GM19397 (cell line): ENCODE measurements around the gene SPRR1B.
"Not testable (repeated sequence)": the region's sequence is repeated elsewhere in the genome, so short reads cannot be mapped to it uniquely, and the experiment has no call there.

ENCODE experiments used
- ATAC-seq: cut with Tn5 transposase; IDR thresholded peaks from one replicate; pipeline ENCODE4 v1.9.1; 2021; ENCODE audit warnings: mild to moderate bottlenecking, moderate library complexity; ENCODE audit not compliant: unreplicated experiment

SPRR1B gene

GRCh38 chr1:153035211-153035610 is 4.2 kb downstream of the SPRR1B start:
- ATAC-seq = no peak

GRCh38 chr1:153040950-153041631 is 10.1 kb downstream of the SPRR1B start, which contains the start of gene SPRR2D:
TSS of gene SPRR2D (minus strand) at chr1:153041120. CDS start at chr1:153040346, 774 bp downstream.
- no peak for ATAC-seq

- no peak for ATAC-seq
Measured at GRCh38 chr1:153049211-153049610, 18.2 kb downstream of the SPRR1B start.

- not testable (repeated sequence) for ATAC-seq
Measured at GRCh38 chr1:153056111-153056510, 25.1 kb downstream of the SPRR1B start.

GRCh38 chr1:153057375-153057774 is 26.4 kb downstream of the SPRR1B start, which contains the start of gene SPRR2A:
TSS of gene SPRR2A (minus strand) at chr1:153057512. CDS start at chr1:153056735, 777 bp downstream.
- no peak for ATAC-seq

GRCh38 chr1:153058154-153058553 is 27.2 kb downstream of the SPRR1B start:
- ATAC-seq = no peak

GRCh38 chr1:153058826-153059784 is 28.1 kb downstream of the SPRR1B start:
- ATAC-seq = no peak

GRCh38 chr1:153070243-153070642 is 39.2 kb downstream of the SPRR1B start:
- ATAC-seq = no peak

GRCh38 chr1:153071511-153071910 is 40.5 kb downstream of the SPRR1B start, which contains the start of gene SPRR2B:
TSS of gene SPRR2B (minus strand) at chr1:153071611. CDS start at chr1:153070839, 772 bp downstream.
- ATAC-seq = no peak

- ATAC-seq = no peak
Measured at GRCh38 chr1:153072806-153073726, 42.1 kb downstream of the SPRR1B start.

GRCh38 chr1:153081736-153082135 is 50.7 kb downstream of the SPRR1B start:
- ATAC-seq = no peak
